ENCODE measurements around the gene ZNF343.

Gene ZNF343

GRCh38 chr20:2508631-2509467 is at the start of gene ZNF343:
TSS of gene ZNF343 (minus strand) at chr20:2508915. CDS start at chr20:2493895, 15,020 bp downstream.
- Histone ChIP-seq H3K27ac (peak within 1 kb of the TSS; percentile 87), H3K4me3 (ENCODE audit: low read depth, low read length) (peak within 1 kb of the TSS; percentile 95), H3K27me3 (replicated peaks) (no peaks in the 10 kb centered on the region), H3K36me3 (replicated peaks) (no peaks in the 10 kb centered on the region)
- in situ Hi-C loops (cut with HindIII; ENCODE audit: low pct_ligation_motif_present, low sequenced_read_pairs): no loop called here
- DNase-seq: peak; percentile 69
- no peak for TF ChIP-seq CTCF (IDR thresholded peaks at IDR 0.05; ENCODE audit: low read depth, low read length, missing control alignments)

- TF ChIP-seq CTCF (IDR thresholded peaks at IDR 0.05; ENCODE audit: low read depth, low read length, missing control alignments): no peak
- Histone ChIP-seq H3K27ac (no peak overlapping the region), H3K36me3 (replicated peaks) (no peaks in the 10 kb centered on the region), H3K4me3 (ENCODE audit: low read depth, low read length) (no peak overlapping the region), H3K27me3 (replicated peaks) (peaks cover 42% of the 10 kb centered on the region)
- DNase-seq: no peak
- in situ Hi-C loops (cut with HindIII; ENCODE audit: low pct_ligation_motif_present, low sequenced_read_pairs): no loop called here
Measured at GRCh38 chr20:2557873-2558580, 49.3 kb upstream of the ZNF343 start.

- in situ Hi-C loops (cut with HindIII; ENCODE audit: low pct_ligation_motif_present, low sequenced_read_pairs): no loop called here
- no peak overlapping the region for H3K4me3 ChIP-seq (ENCODE audit: low read depth, low read length)
- no peaks in the 10 kb centered on the region for H3K36me3 ChIP-seq (replicated peaks)
- no peak for DNase-seq
- TF ChIP-seq CTCF (IDR thresholded peaks at IDR 0.05; ENCODE audit: low read depth, low read length, missing control alignments): no peak
- H3K27me3 ChIP-seq (replicated peaks): peaks cover 11% of the 10 kb centered on the region
- H3K27ac ChIP-seq: no peak overlapping the region
Measured at GRCh38 chr20:2545594-2545993, 36.9 kb upstream of the ZNF343 start.

- DNase-seq: no peak
- H3K4me3 ChIP-seq (ENCODE audit: low read depth, low read length): no peak overlapping the region
- no peak for TF ChIP-seq CTCF (IDR thresholded peaks at IDR 0.05; ENCODE audit: low read depth, low read length, missing control alignments)
- H3K36me3 ChIP-seq (replicated peaks): no peaks in the 10 kb centered on the region
- H3K27ac ChIP-seq: no peak overlapping the region
- peaks cover 13% of the 10 kb centered on the region for H3K27me3 ChIP-seq (replicated peaks)
- in situ Hi-C loops (cut with HindIII; ENCODE audit: low pct_ligation_motif_present, low sequenced_read_pairs): no loop called here
Measured at GRCh38 chr20:2544211-2544610, 35.5 kb upstream of the ZNF343 start.

- no peaks in the 10 kb centered on the region for H3K36me3 ChIP-seq (replicated peaks)
- DNase-seq: no peak
- no peak overlapping the region for H3K4me3 ChIP-seq (ENCODE audit: low read depth, low read length)
- H3K27me3 ChIP-seq (replicated peaks): peaks cover 11% of the 10 kb centered on the region
- in situ Hi-C loops (cut with HindIII; ENCODE audit: low pct_ligation_motif_present, low sequenced_read_pairs): no loop called here
- H3K27ac ChIP-seq: no peak overlapping the region
- TF ChIP-seq CTCF (IDR thresholded peaks at IDR 0.05; ENCODE audit: low read depth, low read length, missing control alignments): no peak
Measured at GRCh38 chr20:2542361-2542760, 33.6 kb upstream of the ZNF343 start.
